Spinal cord (tissue), 10 donors: ENCODE measurements around the gene WDTC1. TPM values are rescaled to one million over a fixed set of nuclear protein-coding genes. Genes with fewer than 3 reads are reported as not detected.
A peak's percentile ranks its signal among the peaks of the same experiment; 100 is the strongest.

ENCODE experiments used
- DNase-seq, 6 donors: peaks; one replicate each; pipeline versions ENCODE4 v3.0.0 to v3.0.0-alpha.2; 2013 to 2015; ENCODE audit warnings: low spot score in 6 of 6, low read depth in 4 of 6
- H3K27ac ChIP-seq: one replicate; pipeline ENCODE4 v1.5.1; 2013; ENCODE audit warnings: low read depth, low read length, control low read depth
- H3K27me3 ChIP-seq: one replicate; pipeline ENCODE4 v1.6.1; 2013; ENCODE audit warnings: low read length; ENCODE audit not compliant: control insufficient read depth, insufficient read depth
- H3K36me3 ChIP-seq: one replicate; pipeline ENCODE4 v1.6.1; 2013; ENCODE audit warnings: low read length; ENCODE audit not compliant: control insufficient read depth, insufficient read depth
- H3K4me1 ChIP-seq: one replicate; pipeline ENCODE4 v1.6.1; 2013; ENCODE audit warnings: low read length; ENCODE audit not compliant: control insufficient read depth, insufficient read depth
- H3K4me3 ChIP-seq: one replicate; pipeline ENCODE4 v1.5.1; 2013; ENCODE audit warnings: low read depth, low read length, control low read depth
- H3K9me3 ChIP-seq: one replicate; pipeline ENCODE4 v1.6.1; 2013; ENCODE audit warnings: low read length; ENCODE audit not compliant: control insufficient read depth, insufficient read depth
- WGBS: methylation state at CpG from one replicate; pipeline ENCODE4 v1.1.5; 2013; ENCODE audit warnings: missing lambda C conversion rate; ENCODE audit not compliant: insufficient coverage; 5-methylcytosine and 5-hydroxymethylcytosine counted together
- polyA plus RNA-seq, 2 donors: library from polyadenylated mRNA; unstranded; fragments of 120-200 nt; gene quantifications; one replicate each; pipeline ENCODE4 v1.2.1, GENCODE V29; 2013; ENCODE audit not compliant: insufficient read length in 2 of 2
- total RNA-seq, 2 donors: library from RNA; depleted of rRNA in 1 of 2; stranded (reverse); fragments of 120-200 nt in 1 of 2; fragments of >200 nt in 1 of 2; gene quantifications; one replicate each; pipeline versions ENCODE4 v1.2.3 to v1.2.4, GENCODE V29; 2013 to 2014
- donor health status: healthy.

WDTC1 gene
- total and polyA plus RNA-seq, 4 donors, result 22.3 to 52.0 (median 34.4) TPM

- peaks cover 25% of the 10 kb centered on the region for H3K36me3 ChIP-seq
- no peak for DNase-seq
- no peaks in the 10 kb centered on the region for H3K9me3 ChIP-seq
- H3K27me3 ChIP-seq, result no peaks in the 10 kb centered on the region
- H3K4me1 ChIP-seq, result peaks cover 11% of the 10 kb centered on the region
- 94% methylated on average over 15 of the region's 15 CpGs for WGBS
- H3K4me3 ChIP-seq, result no peak overlapping the region
- H3K27ac ChIP-seq, result no peak overlapping the region
These were observed 90.9 kb downstream of the WDTC1 start for GRCh38 chr1:27325286-27325685.

- Histone ChIP-seq H3K4me1 (peaks cover 4% of the 10 kb centered on the region), H3K27me3 (no peaks in the 10 kb centered on the region), H3K9me3 (no peaks in the 10 kb centered on the region), H3K36me3 (peaks cover 51% of the 10 kb centered on the region), H3K27ac (no peak overlapping the region), H3K4me3 (no peak overlapping the region)
- no peak for DNase-seq
- 90% methylated on average over 4 of the region's 5 CpGs for WGBS
These were observed 93.5 kb downstream of the WDTC1 start for GRCh38 chr1:27327964-27328363.

GRCh38 chr1:27330786-27331185 is 96.4 kb downstream of the WDTC1 start:
- Histone ChIP-seq H3K4me1 (no peaks in the 10 kb centered on the region), H3K27ac (no peak overlapping the region), H3K9me3 (no peaks in the 10 kb centered on the region), H3K27me3 (no peaks in the 10 kb centered on the region), H3K36me3 (peaks cover 71% of the 10 kb centered on the region), H3K4me3 (no peak overlapping the region)
- 90% methylated on average over 7 of the region's 8 CpGs for WGBS
- no peak for DNase-seq

DNA sequence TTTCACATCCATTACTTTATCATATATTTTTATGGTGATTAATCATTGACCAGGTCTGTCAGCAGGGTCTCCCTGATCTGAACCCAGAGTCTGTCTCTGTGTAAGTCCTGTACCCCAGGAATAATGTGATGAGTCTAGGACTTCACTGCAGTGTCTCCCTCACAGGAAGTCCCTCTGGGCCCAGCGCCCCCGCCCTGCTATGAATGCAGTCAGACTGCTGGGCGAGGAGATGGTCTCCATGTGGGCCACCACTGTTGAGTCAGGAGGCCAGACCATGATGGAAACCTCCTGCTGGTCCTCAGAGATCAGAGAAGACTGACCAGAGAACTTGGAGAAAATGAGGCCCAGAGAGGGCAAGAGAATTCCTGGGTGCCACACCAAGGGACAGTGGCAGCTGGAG is 97.0 kb downstream of the WDTC1 start:
- Histone ChIP-seq H3K4me1 (no peaks in the 10 kb centered on the region), H3K4me3 (no peak overlapping the region), H3K27me3 (no peaks in the 10 kb centered on the region), H3K9me3 (no peaks in the 10 kb centered on the region), H3K36me3 (peaks cover 78% of the 10 kb centered on the region), H3K27ac (no peak overlapping the region)
- 95% methylated on average over 3 of the region's 3 CpGs for WGBS
- no peak for DNase-seq

DNA sequence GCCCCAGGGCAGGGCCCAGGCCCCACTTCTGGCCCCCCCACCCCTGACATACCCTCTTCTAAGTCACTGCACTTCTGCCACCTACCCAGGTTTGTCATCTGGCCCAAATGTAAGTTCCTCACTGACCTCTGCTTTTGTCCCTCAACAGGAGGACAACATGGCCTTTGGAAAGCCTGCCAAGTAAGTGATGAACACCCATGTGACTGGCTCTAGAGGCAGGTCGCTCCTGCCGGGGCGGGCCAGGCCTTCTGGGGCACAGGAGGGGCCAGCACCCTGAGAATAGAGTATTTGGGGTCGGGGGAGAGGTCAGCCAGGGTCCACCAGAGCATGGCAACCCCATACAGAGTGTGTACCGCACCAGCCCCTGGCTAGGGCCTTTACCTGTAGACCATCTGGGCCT is 97.5 kb downstream of the WDTC1 start:
- Histone ChIP-seq H3K9me3 (no peaks in the 10 kb centered on the region), H3K27me3 (no peaks in the 10 kb centered on the region), H3K4me1 (no peaks in the 10 kb centered on the region), H3K4me3 (no peak overlapping the region), H3K27ac (no peak overlapping the region), H3K36me3 (peaks cover 80% of the 10 kb centered on the region)
- no peak for DNase-seq
- WGBS, result 100% methylated on average over 5 of the region's 5 CpGs

GRCh38 chr1:27332536-27333281 is 98.3 kb downstream of the WDTC1 start:
- peak in 2 of 6 donors; percentile 42 to 46 for DNase-seq
- 68% methylated on average over 11 of the region's 11 CpGs for WGBS
- H3K27me3 ChIP-seq, result no peaks in the 10 kb centered on the region
- H3K9me3 ChIP-seq, result no peaks in the 10 kb centered on the region
- no peaks in the 10 kb centered on the region for H3K4me1 ChIP-seq
- peaks cover 79% of the 10 kb centered on the region for H3K36me3 ChIP-seq
- no peak overlapping the region for H3K27ac ChIP-seq
- no peak overlapping the region for H3K4me3 ChIP-seq

GRCh38 chr1:27333717-27334279 is 99.4 kb downstream of the WDTC1 start:
- DNase-seq, result no peak
- Histone ChIP-seq H3K36me3 (peaks cover 82% of the 10 kb centered on the region), H3K4me1 (no peaks in the 10 kb centered on the region), H3K27me3 (no peaks in the 10 kb centered on the region), H3K4me3 (no peak overlapping the region), H3K9me3 (no peaks in the 10 kb centered on the region), H3K27ac (no peak overlapping the region)
- 96% methylated on average over 17 of the region's 17 CpGs for WGBS

DNA sequence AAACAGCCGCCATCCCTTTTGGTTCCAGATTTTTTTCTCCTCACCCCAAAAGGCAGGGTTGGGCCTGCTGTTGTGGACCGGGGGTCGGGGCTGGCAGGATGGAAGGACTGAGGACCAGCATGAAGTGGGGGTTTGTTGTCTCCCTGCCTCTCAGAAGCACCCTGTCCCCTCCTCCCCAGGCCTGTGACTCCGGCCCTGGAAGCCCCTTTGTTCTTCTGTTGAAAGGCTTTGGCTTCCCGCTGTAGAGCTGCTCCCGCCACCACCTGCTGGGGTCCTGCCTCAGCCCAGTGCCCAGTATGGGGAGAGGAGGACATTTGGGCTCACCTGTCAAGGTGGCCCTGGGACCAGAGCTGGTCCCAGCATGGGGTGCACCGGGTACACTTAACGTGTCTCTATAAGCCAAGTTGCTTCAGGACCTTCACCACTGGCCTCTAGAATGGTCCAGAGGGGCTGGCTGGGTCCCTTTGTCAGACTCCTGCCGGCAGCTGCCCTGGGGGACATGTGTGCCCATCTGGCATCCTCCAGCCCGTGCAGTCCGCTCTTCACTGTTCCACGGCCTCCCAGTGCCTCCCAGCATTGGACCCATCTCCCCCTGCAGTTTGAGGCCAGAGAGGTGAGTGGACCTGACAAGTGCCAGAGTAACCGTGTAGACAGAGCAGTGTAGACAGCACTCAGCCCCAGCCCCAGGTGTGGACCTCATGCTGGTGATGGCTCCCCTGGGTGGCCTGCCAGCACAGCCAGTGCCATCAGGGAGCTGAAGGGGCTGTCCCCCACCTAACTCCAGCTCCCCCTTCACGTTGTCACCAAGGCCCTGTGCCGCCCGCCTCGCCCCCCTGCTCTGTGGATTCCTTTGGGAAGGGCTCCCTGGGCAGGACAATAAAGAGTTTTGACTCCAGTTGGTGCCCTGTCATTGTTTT is 101.3 kb downstream of the WDTC1 start:
- no peak overlapping the region for H3K27ac ChIP-seq
- no peak overlapping the region for H3K4me3 ChIP-seq
- 91% methylated on average over 10 of the region's 17 CpGs for WGBS
- no peaks in the 10 kb centered on the region for H3K4me1 ChIP-seq
- H3K36me3 ChIP-seq, result peaks cover 80% of the 10 kb centered on the region
- no peak for DNase-seq
- H3K9me3 ChIP-seq, result no peaks in the 10 kb centered on the region
- no peaks in the 10 kb centered on the region for H3K27me3 ChIP-seq

GRCh38 chr1:27336756-27337155 is 102.3 kb downstream of the WDTC1 start:
- Histone ChIP-seq H3K36me3 (peaks cover 76% of the 10 kb centered on the region), H3K4me3 (no peak overlapping the region), H3K9me3 (no peaks in the 10 kb centered on the region), H3K4me1 (no peaks in the 10 kb centered on the region), H3K27me3 (no peaks in the 10 kb centered on the region), H3K27ac (no peak overlapping the region)
- 95% methylated on average over 5 of the region's 5 CpGs for WGBS
- DNase-seq, result no peak
